ENCODE data around the gene NAPB. TPM values are rescaled to one million over a fixed set of nuclear protein-coding genes. Genes with fewer than 3 reads are reported as not detected.

NAPB gene
- total RNA-seq, 1 experiment from 2014 or later = 14.2 TPM

Other genes with a start within 250 kb of the NAPB start
- 54.2 and 73.4 TPM in 2 replicates for gene NXT1, start 70.7 kb downstream of the NAPB start, total RNA-seq (2014; rRNA removed)
- gene GZF1, start 59.3 kb downstream of the NAPB start, total RNA-seq (2014; rRNA removed) = 18.7 and 19.6 TPM in 2 replicates
- not detected in 2 replicates for gene CSTL1, start 18.2 kb upstream of the NAPB start, total RNA-seq (2014; rRNA removed)
- gene CST11, start 31.4 kb upstream of the NAPB start, total RNA-seq (2014; rRNA removed) = not detected in 2 replicates
- not detected in 2 replicates for gene CST8, start 69.6 kb upstream of the NAPB start, total RNA-seq (2014; rRNA removed)
- not detected in 2 replicates for gene CST9L, start 147.0 kb upstream of the NAPB start, total RNA-seq (2014; rRNA removed)
- not detected in 2 replicates for gene CST9, start 184.4 kb upstream of the NAPB start, total RNA-seq (2014; rRNA removed)
- gene CST3, start 216.5 kb upstream of the NAPB start, total RNA-seq (2014; rRNA removed) = 356 and 431 TPM in 2 replicates

Data from LHCN-M2 (cell line).